Left ventricle myocardium superior (tissue), 1 donor: ENCODE results near the gene FBXW4. TPM values are rescaled to one million over a fixed set of nuclear protein-coding genes. Genes with fewer than 3 reads are reported as not detected.

Experiments used
- ATAC-seq: fragments of 200-7000 bp; cut with Tn5 transposase; one replicate; pipeline ENCODE4 v1.9.1; 2020; ENCODE audit warnings: mild to moderate bottlenecking, moderate library complexity
- DNase-seq: peaks from one replicate; pipeline ENCODE4 v3.0.0-alpha.2; 2020
- intact Hi-C: fragments of 100-400 bp; cut with micrococcal nuclease; formaldehyde crosslinking; loops from one replicate; pipeline ENCODE4 v1.11.0; 2022
- microRNA-seq: library from miRNA; unstranded; fragments of <30 nt; microRNA quantifications from one replicate; pipeline ENCODE4 v1.2.0, GENCODE V29; 2020; ENCODE audit warnings: borderline number of aligned reads
- total RNA-seq: library from RNA; stranded (reverse); fragmentation: NEBNext Ultra II Directional; extraction: Animal tissue kit (Norgen Biotek cat#: 25700); gene quantifications from one replicate; pipeline ENCODE4 v1.2.1, GENCODE V29; 2021
- donor health status: DM: no; HTN: yes; CAD: no; lungs with severe emphysema.

The FBXW4 gene
- total RNA-seq, 1 donor from 2014 or later, result 106 TPM

GRCh38 chr10:101562231-101562630 lies 132.7 kb downstream of the FBXW4 start:
- DNase-seq (no peak), ATAC-seq (no peak)
- intact Hi-C loops, result no loop called here

- DNase-seq, result no peak
- ATAC-seq, result no peak
- intact Hi-C loops, result no loop called here
These were observed 133.7 kb downstream of the FBXW4 start for GRCh38 chr10:101561068-101561915.

Small RNA genes lying within 50 kb of the gene (microRNA-seq; reads per million reads assigned to microRNA genes)
- gene MIR3158-1 (not detected), gene MIR3158-2 (not detected)

Other genes starting within 250 kb of the FBXW4 start
- gene POLL, start 106.9 kb downstream of the FBXW4 start, total RNA-seq, result 20.1 TPM
- 21.9 TPM for gene DPCD, start 106.8 kb downstream of the FBXW4 start, total RNA-seq
- not detected for gene FGF8, start 80.9 kb upstream of the FBXW4 start, total RNA-seq
- 8.4 TPM for gene NPM3, start 88.3 kb upstream of the FBXW4 start, total RNA-seq
- gene OGA, start 123.3 kb upstream of the FBXW4 start, total RNA-seq, result 79.8 TPM
- 568 TPM for gene KCNIP2, start 148.6 kb upstream of the FBXW4 start, total RNA-seq